Left lobe of liver (tissue), 2 donors: ENCODE measurements around the gene RNPEPL1. TPM values are rescaled to one million over a fixed set of nuclear protein-coding genes. Genes with fewer than 3 reads are reported as not detected.

Experiments
- ATAC-seq: fragments of 200-7000 bp; cut with Tn5 transposase; one replicate; pipeline ENCODE4 v1.9.1; 2020; ENCODE audit warnings: mild to moderate bottlenecking, moderate library complexity
- DNase-seq: peaks from one replicate; pipeline ENCODE4 v3.0.0-alpha.2; 2020; ENCODE audit warnings: low spot score
- total RNA-seq: library from RNA; stranded (reverse); gene quantifications from one replicate; pipeline ENCODE4 v1.2.1, GENCODE V29; 2021
- donor health status: DM: no; HTN: no; CAD: no; lungs with moderate emphysema.
- donor health status: DM: no; HTN: yes; CAD: no.

Gene RNPEPL1
- total RNA-seq, 1 donor from 2014 or later = 40.6 TPM

DNA sequence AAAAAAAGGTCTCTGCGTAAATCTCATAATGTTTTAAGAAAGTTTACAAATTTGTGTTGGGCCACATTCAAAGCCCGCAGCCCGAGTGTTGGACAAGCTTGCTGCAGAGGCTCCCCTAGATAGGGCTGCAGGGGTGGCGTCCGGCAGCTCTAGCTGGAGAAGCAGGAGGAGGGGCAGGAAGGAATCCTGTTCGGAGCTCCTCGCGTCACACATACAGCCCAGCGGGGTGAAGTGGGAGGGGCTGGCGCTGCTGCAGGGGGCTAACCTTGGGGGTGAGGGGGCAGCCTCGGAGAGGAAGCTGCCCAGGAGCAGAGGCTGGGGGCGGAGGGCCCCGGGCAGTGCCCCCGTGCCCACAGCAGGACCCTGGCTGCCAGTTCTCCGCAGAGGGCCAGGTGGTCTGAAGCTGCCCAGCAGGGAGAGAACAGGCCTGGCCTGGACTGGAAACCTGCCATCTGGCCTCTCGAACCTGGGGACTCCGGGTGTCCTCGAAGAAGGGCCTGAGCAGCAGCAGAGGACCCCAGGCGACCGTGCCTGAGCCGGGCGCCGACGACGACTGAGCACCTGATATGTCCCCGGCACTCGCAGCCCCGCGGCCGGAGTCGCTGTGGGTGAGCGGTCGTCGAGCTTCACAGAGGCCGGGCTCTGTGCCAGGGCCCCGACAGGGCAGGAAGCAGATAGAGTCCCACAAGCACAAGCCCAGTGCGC, 54.4 kb downstream of the RNPEPL1 start:
- no peak for DNase-seq
- no peak for ATAC-seq

DNA sequence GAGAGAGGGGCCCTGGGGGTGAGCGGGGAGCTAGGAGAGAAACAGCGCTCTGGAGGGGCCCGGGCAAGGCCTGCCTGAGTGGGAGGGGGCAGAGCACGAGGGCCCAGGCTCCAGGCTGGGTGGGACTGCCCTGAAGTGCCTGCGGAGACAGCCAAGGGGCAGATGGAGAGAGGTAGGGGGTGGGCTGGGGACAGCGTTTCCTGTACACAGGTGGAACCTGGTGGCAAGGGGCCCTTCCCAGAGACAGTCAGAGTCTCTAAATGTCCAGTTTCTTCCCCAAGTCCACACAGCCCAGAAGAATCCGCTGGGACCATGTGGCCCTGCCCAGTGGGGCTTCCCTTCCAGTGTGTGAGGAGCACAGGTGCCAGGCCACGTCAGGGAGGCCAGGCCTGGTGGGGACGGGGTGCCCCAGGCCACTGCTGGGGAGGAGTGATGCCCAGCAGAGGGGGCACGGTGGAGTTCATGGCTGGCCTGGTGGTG, 55.3 kb downstream of the RNPEPL1 start:
- ATAC-seq = no peak
- no peak for DNase-seq

DNA sequence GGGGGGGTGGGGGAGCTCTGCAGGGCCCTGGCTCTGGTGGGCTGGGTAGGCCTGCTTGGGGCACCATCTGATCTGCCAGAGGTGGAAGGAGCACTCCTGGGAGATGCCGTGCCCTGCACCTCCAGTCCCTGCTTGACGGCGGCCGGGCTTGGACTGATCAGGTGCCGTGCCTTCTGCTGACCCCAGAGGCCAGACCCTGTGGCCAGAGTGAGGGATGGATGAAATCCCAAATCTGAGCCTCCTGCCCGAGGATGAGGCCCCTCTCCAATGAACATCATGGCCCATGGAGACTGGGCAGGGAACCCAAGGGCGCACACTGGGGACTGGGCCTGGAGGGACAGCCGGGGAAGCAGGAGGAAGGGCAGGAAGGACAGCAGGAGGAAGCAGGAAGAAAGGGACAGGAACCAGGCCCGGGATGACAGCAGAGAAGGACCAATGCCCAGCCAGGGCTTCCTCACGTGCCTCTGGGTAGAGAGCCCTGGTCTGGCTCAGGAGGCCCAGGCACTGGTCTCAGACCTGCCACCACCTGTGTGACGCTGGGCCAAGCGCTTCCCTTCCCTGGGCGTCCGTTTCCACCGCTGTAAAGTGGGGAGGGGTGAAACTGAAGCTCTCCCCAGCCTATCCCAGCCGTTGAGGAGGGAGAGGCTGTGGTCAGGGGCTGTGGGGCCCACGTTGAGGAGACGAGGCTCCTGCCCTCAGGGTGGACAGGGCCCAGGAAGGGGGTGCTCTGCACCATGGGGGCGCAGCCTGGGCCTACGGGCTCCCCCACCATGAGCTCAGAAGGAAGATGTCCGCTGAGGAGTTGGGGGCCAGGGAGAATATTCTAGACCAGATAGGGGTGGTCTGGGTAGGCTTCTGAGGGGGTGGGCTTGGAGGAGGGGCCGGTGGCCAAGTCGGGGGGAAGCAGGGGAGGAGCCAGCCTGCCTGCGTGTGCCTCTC, 56.0 kb downstream of the RNPEPL1 start:
- DNase-seq (no peak), ATAC-seq (peak; percentile 37)

DNA sequence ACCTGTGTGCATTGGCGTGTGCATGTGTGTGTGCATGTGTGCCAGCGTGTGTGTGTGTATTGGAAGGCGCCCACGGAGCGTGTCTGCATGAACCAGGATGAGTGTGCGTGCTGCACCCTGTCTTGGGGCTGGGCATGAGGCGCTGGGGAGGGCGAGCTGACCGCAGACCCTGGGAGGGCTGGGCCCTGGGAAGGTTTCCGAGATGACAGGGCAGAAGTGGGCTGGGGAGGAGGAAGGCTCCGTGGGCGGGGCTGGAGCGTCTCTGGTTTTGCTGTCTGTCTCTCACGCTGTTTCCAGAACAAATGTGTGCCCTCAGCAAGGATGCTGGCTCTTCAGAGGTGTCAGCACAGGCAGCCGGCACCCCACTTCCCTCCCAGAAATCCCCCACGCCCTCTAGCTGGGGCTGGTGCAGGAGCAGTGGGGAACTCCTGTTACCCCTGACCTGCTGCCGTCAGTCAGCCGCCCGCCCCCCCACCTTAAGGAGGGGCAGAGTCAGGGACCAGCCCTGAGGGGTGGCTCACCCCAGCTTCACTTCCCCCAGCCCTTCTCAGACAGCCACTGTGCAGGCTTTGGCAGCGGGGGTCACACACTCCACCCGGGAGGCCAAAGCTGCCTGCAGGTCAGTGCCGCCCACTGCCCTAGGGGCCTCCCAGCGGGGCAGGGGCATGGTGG, 56.8 kb downstream of the RNPEPL1 start, which contains the start of gene GPR35:
GPR35 (plus strand) TSS at position 531 of the 672 bp plus-strand sequence. CDS start 4,473 bp downstream, outside the sequence.
- DNase-seq (peak; percentile 44), ATAC-seq (peak; percentile 34)

DNA sequence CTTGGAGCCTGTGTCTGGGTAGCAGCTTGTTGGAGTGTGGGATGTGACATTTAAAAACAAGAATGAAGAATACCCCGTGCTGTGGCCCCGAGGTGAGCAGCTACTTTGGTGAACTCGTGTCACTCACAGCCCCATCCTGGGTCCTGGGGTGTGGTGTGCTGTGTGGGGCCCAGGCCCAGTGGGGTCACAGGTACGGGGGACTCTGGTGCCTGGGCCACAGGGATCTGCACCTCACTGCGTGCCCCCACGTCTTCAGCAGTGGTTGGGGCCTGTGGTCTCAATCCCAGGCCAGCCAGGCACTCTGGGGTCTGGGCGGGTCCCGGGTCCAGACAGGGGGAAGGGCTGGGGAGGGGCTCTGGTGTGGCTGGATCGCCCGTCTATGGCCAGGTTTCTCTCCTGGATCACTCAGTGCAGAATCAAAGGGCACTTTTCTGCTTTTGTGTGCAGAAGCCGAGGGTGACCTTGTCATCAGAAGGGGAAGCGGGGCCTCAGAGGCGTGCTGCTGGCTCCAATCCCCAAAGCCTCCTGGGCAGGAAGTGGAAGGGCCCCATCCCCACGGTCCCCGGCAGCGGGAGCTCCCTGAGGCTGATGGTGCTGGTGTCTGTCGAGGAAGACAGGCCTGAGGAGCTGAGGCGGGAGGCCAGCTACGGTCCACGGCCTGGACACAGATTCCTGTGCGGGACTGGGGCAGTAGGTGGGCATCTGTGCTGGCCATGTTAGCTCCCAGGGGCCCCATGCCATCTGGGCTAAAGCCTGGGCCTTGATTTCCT, 58.4 kb downstream of the RNPEPL1 start:
- ATAC-seq (no peak), DNase-seq (peak; percentile 43)

DNA sequence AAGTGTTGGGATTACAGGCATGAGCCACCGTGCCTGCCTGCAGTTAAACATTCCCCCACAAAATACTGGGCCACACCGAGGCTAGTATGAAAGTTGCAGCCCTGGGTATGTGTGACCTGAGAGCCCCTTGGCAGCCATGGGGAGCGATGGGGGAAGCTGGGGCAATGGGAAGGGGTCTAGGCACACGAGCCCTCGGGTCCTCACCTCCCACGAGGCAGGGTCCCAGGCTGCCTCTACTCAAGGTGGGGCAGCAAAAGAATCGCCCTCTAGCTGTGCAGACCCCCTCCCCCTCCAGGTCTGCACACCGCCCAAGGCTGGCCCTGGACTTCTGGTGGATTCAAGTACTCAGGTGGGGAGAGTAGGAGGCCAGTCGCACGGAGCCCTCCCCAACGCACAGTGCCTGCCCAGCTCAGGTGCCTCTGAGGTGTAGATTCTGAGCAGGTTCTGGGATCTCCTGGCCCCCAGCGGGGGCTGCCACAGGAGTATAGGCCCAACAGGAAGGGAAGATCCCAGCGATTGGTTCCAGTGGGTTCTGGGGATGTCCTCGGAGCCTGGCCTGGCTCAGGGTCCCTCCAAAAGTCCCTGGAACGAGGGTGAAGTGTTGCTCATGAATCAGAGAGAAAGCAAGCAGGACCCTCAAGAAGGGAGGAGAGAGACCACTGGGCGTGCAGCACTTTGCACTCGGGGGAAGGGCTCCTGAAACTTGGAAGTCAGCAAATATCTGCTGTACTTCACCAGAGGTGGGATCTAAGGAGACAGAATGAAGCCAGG, 59.6 kb downstream of the RNPEPL1 start:
- DNase-seq = peak; percentile 33
- no peak for ATAC-seq

DNA sequence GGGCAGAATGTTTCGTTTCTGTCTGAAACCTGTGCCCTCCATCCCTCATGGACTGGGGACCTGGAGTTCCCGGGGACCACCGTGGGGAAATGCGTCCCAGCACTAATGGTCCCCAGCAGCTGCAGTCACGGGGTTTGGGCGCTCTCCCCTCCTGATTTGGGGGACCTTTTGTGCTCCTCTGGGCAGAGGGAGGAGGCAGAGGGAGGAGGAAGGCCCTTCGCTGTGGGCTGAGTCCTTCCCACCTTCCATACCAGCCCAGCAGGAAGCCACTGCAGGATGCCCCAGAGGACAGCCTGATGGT, 60.2 kb downstream of the RNPEPL1 start:
- peak; percentile 27 for DNase-seq

DNA sequence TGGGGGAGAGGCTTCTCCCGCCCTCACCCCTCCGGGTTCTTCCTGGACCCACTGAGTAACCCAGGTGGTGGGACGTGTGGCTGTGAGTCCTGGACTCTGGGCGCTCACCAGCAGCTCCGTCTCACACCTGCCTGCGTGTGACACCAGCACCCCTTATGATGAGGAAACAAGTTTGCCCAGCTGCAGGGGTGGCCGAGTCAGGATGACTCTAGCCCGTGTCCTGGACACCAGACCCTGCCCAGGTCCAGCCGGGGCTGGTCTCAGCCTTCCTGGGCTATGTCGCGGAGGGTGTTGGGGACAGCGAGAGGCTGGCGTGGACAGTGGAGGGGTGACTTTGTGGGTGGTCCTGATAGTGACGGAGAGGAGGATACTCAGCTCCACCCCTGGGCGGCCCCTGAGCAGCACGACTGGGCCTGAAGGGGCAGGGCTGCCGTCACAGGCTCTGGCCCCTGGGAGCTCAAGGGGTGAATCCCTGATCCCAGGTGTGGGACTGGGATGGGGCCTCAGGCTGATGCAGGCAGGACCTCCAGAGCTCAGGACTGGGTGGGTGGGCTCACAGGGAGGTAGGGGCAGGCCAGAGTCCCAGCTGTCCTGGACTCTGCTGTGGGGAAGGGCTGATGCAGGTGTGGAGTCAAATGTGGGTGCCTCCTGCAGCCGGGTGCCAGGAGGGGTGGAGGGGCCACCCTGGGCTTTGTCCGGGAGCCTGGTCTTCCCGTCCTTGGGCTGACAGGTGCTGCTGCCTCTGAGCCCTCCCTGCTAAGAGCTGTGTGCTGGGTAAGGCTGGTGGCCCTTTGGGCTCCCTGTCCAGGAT, 60.7 kb downstream of the RNPEPL1 start:
- ATAC-seq = no peak
- peak; percentile 28 for DNase-seq

More for the DNA sequence above, 60.2 kb downstream of the RNPEPL1 start:
- ATAC-seq = no peak

DNA sequence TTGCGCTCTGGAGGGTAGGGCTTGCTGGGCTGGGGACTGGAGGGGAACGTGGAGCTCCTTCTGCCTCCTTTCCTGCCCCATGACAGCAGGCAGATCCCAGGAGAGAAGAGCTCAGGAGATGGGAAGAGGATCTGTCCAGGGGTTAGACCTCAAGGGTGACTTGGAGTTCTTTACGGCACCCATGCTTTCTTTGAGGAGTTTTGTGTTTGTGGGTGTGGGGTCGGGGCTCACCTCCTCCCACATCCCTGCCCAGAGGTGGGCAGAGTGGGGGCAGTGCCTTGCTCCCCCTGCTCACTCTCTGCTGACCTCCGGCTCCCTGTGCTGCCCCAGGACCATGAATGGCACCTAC, 61.3 kb downstream of the RNPEPL1 start:
- no peak for DNase-seq
- no peak for ATAC-seq

DNA sequence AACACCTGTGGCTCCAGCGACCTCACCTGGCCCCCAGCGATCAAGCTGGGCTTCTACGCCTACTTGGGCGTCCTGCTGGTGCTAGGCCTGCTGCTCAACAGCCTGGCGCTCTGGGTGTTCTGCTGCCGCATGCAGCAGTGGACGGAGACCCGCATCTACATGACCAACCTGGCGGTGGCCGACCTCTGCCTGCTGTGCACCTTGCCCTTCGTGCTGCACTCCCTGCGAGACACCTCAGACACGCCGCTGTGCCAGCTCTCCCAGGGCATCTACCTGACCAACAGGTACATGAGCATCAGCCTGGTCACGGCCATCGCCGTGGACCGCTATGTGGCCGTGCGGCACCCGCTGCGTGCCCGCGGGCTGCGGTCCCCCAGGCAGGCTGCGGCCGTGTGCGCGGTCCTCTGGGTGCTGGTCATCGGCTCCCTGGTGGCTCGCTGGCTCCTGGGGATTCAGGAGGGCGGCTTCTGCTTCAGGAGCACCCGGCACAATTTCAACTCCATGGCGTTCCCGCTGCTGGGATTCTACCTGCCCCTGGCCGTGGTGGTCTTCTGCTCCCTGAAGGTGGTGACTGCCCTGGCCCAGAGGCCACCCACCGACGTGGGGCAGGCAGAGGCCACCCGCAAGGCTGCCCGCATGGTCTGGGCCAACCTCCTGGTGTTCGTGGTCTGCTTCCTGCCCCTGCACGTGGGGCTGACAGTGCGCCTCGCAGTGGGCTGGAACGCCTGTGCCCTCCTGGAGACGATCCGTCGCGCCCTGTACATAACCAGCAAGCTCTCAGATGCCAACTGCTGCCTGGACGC, 61.9 kb downstream of the RNPEPL1 start:
- DNase-seq = peak; percentile 40
- no peak for ATAC-seq

Other genes with a start within 250 kb of the RNPEPL1 start
- gene GPC1, start 132.8 kb upstream of the RNPEPL1 start, total RNA-seq = 29.4 TPM
- 13.1 TPM for gene ANKMY1, start 10.5 kb upstream of the RNPEPL1 start, total RNA-seq
- gene DUSP28, start 8.1 kb upstream of the RNPEPL1 start, total RNA-seq = 2.0 TPM
- 13.7 TPM for gene CAPN10, start 18.2 kb downstream of the RNPEPL1 start, total RNA-seq
- gene GPR35, start 57.0 kb downstream of the RNPEPL1 start, total RNA-seq = 0.53 TPM
- not detected for gene AQP12B, start 114.4 kb downstream of the RNPEPL1 start, total RNA-seq
- not detected for gene AQP12A, start 123.4 kb downstream of the RNPEPL1 start, total RNA-seq